Progenitor cell of endocrine pancreas (in vitro differentiated cells): ENCODE measurements around the gene FRK. TPM values are rescaled to one million over a fixed set of nuclear protein-coding genes. Genes with fewer than 3 reads are reported as not detected.

ENCODE experiments used
- DNase-seq: peaks from one replicate; pipeline ENCODE4 v3.0.0; 2021; ENCODE audit warnings: low spot score; ENCODE audit not compliant: unreplicated experiment
- H3K27ac Mint-ChIP-seq: 2 replicates; pipeline ENCODE4 v1.8.0; 2021; ENCODE audit warnings: mild to moderate bottlenecking, moderate library complexity, mixed read lengths
- H3K27me3 Mint-ChIP-seq: 2 replicates; pipeline ENCODE4 v1.8.0; 2021; ENCODE audit warnings: mixed read lengths
- H3K36me3 Mint-ChIP-seq: 2 replicates; pipeline ENCODE4 v1.8.0; 2022; ENCODE audit warnings: mixed read lengths; ENCODE audit not compliant: insufficient read depth
- H3K4me1 Mint-ChIP-seq: 2 replicates; pipeline ENCODE4 v1.8.0; 2021; ENCODE audit warnings: low read depth, mixed read lengths
- H3K4me3 Mint-ChIP-seq: 2 replicates; pipeline ENCODE4 v1.8.0; 2021; ENCODE audit warnings: low read depth, mild to moderate bottlenecking, moderate library complexity, mixed read lengths
- H3K9me3 Mint-ChIP-seq: 2 replicates; pipeline ENCODE4 v1.8.0; 2021; ENCODE audit warnings: low read depth, mixed read lengths
- total RNA-seq: library from RNA; stranded (reverse); gene quantifications from 2 replicates; pipeline ENCODE4 v1.2.1, GENCODE V29; 2021
- TF ChIP-seq, protein P1 (sequence below): fragments of 200-600 bp; sonication (generic); IDR thresholded peaks from one replicate; pipeline ENCODE4 v1.5.0; 2021; ENCODE audit warnings: antibody characterized with exemption, mild to moderate bottlenecking; ENCODE audit not compliant: unreplicated experiment

FRK gene
- total RNA-seq, 1 donor from 2014 or later: 8.6 TPM

GRCh38 chr6:115882771-115883170 lies 177.9 kb downstream of the FRK start:
- no peak for DNase-seq
- Mint-ChIP-seq H3K36me3 (no peaks in the 10 kb centered on the region), H3K9me3 (no peaks in the 10 kb centered on the region), H3K27ac (no peak overlapping the region), H3K4me1 (peaks cover 2% of the 10 kb centered on the region), H3K27me3 (no peaks in the 10 kb centered on the region), H3K4me3 (no peak overlapping the region)
- TF ChIP-seq, protein P1, sequence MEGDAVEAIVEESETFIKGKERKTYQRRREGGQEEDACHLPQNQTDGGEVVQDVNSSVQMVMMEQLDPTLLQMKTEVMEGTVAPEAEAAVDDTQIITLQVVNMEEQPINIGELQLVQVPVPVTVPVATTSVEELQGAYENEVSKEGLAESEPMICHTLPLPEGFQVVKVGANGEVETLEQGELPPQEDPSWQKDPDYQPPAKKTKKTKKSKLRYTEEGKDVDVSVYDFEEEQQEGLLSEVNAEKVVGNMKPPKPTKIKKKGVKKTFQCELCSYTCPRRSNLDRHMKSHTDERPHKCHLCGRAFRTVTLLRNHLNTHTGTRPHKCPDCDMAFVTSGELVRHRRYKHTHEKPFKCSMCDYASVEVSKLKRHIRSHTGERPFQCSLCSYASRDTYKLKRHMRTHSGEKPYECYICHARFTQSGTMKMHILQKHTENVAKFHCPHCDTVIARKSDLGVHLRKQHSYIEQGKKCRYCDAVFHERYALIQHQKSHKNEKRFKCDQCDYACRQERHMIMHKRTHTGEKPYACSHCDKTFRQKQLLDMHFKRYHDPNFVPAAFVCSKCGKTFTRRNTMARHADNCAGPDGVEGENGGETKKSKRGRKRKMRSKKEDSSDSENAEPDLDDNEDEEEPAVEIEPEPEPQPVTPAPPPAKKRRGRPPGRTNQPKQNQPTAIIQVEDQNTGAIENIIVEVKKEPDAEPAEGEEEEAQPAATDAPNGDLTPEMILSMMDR: no peak

GRCh38 chr6:115882174-115882573 lies 178.5 kb downstream of the FRK start:
- H3K36me3 Mint-ChIP-seq: no peaks in the 10 kb centered on the region
- peak overlapping the region; percentile 23 for H3K27ac Mint-ChIP-seq
- H3K27me3 Mint-ChIP-seq: no peaks in the 10 kb centered on the region
- no peak overlapping the region for H3K4me3 Mint-ChIP-seq
- no peak for DNase-seq
- TF ChIP-seq, protein P1: no peak
- no peaks in the 10 kb centered on the region for H3K9me3 Mint-ChIP-seq
- H3K4me1 Mint-ChIP-seq: peaks cover 2% of the 10 kb centered on the region

Other genes with a start within 250 kb of the FRK start
- 54.9 and 57.7 TPM in 2 replicates for gene NT5DC1, start 40.0 kb upstream of the FRK start, total RNA-seq
- not detected in 2 replicates for gene COL10A1, start 65.2 kb upstream of the FRK start, total RNA-seq
- 69.0 and 72.1 TPM in 2 replicates for gene TSPYL4, start 193.2 kb upstream of the FRK start, total RNA-seq
- gene TSPYL1, start 219.0 kb upstream of the FRK start, total RNA-seq: 101 and 102 TPM in 2 replicates